ENCODE measurements around the gene GUCD1.
"Not testable (repeated sequence)": the region's sequence is repeated elsewhere in the genome, so short reads cannot be mapped to it uniquely, and the experiment has no call there.

Gene GUCD1

DNA sequence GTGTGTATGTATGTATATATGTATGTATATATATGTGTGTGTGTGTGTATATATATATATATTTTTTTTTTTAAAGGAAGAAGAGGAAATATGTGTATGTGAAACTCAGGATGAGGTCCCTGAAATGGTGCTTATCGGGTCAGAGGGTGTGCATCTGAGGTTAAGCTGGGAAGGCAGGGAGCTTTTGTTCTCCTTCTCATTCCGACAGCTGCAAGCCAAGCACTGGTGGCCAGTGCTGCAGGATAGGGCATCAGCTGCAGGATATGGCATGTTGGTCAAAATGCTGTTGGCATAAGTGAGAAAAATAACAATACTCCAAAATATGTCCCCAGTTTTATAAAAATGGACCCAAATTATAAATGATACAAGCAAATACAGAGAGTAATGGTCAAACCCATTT lies 8.3 kb upstream of the GUCD1 start:
- DNase-seq: no peak

DNA sequence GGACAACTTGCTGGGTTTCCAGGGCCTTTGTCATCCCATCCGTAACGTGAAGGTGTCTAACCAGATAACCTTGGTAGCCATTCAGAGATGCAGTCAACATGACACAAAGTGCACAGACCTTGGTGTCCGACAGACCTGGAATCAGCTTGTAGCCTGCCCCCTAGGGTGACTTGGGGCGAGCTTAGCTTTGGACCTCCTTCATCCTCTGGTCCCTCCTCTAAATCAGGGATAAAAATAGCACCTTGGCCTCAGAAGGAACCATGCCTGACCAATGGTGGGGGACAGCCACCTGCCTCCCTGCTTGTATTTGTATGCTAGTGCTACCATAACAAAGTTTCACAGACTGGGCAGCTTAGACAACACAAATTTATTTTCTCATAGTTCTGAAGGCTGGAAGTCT lies 4.5 kb upstream of the GUCD1 start:
- DNase-seq: no peak

DNA sequence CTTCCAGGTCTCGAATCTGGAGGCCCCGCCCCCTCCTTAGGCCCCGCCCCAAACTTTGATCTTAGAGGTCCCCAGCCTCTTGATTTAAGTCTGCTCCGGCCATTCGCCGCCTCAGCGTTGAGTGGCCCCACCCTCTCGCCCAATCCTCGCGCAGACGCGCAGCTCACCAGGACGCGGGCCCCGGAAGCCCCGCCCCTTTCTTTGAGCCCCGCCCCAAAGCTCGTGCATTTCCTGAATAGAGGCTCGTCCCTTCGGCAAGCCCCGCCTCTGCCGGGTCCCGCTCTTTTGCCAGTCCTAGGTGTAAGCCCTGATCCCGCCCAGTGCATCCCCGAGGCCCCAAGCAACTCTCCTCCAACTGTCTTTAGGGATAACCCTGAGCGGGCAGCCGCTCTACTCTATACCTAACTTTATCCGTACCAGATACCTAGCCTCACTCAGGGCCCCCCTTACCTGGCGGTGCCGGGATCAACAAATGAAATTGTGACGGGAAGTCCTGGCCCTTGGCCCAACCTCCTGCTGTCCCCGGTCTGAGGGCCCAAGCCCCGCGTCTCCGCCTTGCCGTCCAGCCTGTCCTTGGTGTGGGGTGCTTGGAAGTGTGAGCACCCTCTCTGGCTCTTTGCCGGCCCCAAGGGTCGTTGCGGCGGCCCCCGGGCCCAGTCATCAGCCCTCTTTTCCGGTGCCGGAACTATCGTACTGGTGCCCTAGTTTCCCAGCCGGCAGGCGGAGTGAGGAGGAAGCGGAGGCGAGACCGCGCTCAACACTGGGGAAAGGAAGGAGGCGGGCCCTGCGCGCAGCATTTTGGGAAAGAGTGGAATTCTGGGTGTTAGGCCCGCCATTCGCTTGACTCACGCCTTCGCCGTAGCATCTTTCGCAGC lies 464 bp upstream of the GUCD1 start, which contains the start of gene SNRPD3:
Gene SNRPD3, plus strand, starts transcription at position 835 of the 875 bp plus-strand sequence. CDS start 1,676 bp downstream, outside the sequence.
- peak; percentile 100 for DNase-seq

DNA sequence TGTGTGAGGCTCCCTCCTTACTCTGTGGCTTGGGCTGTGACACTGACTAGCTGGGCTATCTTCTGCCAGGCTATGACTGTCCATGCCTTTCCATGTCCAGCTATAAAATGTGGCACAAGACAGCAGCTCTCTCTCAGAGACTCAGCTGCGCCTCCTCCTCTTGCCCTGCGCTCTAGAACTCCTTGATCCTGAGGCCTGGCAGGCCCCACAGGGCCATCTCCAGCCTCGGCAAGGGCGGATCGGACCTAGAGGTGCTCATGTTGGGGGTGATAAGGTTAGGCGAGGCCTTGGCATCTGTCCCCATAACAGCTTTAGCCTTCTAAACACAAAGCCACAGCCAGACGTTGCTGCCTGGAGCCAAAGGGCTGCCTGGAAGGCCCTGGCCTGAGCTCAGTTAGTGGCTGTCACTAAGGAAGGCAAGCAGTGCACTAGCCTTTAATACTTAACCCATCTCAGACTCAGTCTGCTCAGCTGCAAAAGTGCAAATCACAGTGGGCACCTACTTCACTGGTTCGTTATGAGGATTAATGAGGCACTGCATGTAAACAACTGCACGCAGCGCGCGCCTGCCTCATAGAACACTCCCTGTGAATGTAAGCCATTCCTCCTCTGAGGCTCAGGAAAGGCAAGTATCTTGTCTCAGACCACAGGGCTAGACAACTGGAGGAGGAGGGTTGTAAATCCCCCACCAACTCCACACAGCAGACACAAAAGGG lies 1.2 kb downstream of the GUCD1 start:
- peak; percentile 3 for DNase-seq

DNA sequence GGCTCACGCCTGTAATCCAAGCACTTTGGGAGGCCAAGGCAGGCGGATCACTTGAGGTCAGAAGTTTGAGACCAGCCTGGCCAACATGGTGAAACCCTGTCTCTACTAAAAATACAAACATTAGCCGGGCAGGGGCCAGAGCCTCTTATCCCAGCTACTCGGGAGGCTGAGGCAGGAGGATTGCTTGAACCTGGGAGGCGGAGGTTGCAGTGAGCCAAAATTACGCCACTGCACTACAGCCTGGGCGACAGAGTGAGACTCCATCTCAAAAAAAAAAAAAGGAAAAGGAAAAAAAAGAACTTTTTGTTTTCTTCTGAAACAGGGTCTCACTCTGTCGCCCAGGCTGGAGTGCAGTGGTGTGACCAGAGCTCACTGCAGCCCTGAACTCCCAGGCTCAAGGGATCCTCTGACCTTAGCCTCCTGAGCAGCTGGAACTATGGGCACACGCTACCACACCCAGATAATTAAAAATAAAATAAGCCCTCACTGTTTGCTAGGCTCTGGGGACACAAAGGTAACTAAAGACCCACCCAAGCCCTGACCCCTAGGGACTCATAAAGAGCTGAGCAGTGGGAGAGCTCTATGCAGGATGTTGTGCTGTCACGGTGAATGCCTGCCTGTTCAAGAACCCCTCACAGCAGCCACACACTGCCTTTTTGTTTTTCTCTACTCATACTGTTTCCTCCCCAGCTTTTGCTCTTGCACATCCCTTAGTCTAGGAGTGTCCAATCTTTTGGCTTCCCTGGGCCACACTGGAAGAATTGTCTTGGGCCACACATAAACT lies 2.2 kb downstream of the GUCD1 start:
- DNase-seq: not testable (repeated sequence)

DNA sequence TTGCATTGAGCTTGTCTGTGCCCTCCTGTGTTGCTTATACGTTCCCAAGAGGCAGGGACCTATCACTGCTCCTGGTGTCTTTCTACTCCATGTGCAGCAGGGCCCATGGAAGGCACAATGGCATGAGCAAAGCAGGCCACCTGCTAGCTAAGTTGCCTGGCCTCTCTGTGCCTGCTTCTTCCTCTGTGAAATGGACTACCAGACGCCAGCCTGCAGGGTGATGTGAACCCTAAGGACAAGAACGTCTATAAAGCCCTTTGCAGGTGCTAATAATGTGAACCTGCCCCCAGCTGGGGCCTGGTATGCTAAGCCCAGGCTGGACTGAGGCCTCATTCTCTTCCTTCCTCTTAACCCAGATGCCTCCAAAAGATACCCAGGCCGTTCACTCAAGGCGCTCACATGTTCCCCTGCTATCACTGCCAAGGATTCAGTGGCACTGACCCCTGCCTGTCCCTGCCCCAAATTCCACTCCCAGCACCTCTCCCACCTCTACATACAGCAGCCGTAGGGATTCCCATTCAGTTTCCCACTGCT lies 4.0 kb downstream of the GUCD1 start:
- DNase-seq: no peak

DNA sequence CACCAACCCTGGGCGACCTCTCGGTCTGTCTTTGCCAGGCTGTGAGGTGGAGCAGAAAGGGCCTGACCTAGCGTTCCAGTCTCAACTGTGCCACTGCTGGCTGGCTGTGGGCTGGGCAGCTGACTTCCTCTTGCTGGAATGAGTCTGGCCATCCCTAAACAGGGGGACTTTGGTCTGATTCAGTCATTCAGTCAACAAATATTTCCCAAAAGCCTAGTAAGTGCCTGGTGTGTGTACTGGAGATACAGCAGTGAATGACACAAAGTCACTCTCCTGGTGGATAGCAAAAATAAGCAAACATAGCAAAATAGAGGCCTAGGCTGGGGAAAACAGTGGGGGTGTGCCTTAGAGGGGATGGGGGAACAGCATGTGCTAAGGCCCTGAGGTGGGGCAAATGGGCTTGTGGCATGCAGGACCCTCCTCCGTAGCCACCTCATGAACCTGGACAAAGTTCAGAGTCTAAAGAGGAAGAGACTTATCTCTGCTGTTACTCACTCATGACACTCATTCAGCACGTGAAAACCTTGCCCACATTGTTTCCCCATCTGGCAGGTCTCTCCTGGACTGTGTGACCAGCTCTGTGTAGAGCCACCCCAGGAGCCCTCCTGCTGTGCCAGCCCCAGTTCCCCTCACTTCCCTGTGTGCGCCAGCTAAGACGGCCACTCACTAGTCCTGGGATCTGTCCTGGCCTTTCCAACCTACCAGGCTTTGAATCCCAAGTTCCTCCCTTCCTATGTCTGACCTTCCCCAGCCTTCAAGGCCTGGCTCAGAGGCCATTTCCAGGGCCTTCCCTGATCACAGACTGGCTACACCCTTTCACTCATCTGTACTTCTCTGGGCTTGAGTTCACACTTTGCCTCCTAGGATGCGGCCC lies 4.7 kb downstream of the GUCD1 start:
- DNase-seq: no peak

DNA sequence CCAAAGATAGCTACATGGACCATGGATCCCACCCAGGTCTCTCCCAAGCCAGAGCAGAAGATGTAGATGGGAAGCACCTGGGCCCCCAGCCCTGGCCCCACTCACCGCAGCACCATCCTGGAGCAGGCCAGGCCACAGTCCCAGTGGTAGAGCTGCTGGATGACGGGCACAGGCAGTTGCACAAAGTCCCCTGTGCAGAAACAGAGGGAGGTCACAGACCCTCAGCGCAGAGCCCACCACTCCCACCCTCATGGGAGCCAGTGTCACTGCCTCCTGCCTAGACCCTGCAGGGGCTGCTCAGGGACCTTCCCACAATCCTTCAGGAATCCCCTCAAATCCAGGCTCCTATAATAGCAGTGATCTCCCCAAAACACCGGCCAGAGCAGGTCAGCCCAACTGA lies 6.1 kb downstream of the GUCD1 start:
- DNase-seq: no peak

DNA sequence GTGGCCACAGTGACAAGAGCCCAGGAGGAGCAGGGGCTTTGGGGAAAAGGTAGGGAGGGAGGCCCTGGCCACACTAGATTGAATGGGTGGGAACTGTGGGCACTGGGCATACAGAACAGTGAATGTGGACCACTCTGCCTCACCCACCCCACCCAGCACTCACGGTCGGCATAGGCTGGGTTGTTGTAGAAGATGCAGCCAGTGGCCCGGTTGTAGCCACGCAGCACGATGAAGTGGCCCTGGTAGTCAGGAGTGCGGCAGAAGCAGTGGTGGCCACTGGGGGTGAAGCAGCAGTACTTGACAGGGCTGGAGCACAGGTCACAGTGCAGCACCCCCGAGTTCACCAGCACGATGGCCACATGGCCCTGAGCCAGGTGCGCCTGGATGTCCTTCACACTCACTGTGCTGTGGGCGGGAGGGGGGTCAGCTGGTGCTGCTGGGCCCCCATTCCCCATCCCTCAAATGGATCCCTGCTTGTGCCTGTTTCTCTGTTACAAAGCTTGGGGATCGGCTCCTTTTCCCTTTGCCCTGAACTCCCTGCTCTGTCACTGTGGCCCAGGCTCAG lies 11.2 kb downstream of the GUCD1 start:
- no peak for DNase-seq

DNA sequence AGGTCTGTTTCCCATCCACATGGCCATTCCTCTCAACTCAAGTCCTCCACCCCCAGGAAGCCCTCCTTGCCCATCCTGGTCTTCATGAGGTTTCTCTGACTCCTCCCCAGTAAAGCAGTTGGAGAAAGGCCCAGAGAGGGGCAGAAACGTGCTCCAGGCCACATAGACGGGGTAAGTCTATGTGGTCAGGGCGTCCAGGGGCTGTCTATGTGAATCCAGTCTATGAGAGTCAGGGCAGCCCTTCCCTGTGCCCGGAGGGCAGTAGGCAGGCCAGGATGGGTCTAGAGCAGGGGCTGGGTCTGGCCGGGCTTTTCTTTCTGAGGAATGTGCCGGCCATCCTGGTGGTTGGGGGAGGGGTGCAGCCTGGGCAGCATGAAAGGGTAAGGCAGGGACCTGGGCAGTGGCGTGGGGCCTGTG lies 11.7 kb downstream of the GUCD1 start:
- no peak for DNase-seq

DNA sequence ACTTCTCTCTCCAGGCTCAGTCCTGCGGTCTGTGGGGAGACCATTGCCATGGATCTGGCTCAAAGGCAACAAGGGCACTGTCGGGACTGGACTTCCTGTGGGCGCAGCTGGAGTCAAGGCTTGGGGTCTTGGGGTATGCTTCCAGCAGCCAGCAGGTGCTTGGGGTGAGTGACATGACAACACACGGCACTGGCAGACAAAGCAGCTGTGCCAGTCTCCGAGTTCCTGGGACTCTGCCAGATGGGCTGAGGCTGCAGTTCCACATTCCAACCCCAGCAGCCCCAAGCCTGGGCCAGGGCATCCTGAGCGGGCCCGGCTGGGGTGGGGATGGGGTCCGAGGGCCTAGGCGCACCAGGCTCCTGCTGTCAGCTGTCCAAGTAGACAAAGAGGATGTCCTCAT lies 12.3 kb downstream of the GUCD1 start:
- DNase-seq: no peak

DNA sequence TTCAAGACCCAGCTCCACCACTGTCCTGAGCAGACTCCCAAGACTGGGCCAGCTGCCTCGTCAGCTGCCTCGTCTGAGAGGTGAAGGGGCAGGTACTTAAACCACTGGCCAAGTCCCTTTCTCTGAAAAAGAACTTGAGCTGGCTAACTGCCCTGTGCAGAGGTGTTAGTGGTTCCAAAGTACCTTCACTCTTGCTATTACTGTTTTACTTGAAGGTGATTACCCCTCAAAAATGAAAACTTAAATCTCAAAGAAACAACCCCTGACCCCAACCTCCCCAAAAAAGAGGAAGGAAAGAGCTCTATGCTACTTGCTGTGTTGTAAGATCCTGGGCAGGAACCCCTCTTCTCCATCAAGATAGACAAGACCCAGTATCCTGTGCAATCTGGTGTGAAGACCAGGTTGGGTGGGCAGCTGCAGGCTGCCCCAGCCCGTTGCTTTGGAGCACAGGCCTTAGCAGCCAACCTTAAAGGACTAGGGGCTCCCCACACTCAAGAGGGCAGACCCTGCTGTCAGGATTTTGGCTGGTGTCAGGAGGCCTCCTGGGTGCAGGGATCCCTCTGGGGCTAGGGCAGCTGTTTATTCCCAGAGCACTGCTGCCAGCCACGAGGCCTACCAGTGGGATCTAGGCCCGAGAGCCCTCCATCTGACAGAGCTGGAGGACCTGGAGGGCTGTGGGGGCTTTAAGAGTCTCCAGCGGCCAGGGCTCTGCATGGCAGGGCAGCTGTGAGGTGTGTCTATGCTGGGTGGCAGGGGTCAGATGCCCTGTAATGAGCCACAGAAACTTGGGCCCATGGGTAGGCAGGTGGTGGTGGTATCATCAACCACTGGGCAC lies 13.0 kb downstream of the GUCD1 start:
- no peak for DNase-seq

DNA sequence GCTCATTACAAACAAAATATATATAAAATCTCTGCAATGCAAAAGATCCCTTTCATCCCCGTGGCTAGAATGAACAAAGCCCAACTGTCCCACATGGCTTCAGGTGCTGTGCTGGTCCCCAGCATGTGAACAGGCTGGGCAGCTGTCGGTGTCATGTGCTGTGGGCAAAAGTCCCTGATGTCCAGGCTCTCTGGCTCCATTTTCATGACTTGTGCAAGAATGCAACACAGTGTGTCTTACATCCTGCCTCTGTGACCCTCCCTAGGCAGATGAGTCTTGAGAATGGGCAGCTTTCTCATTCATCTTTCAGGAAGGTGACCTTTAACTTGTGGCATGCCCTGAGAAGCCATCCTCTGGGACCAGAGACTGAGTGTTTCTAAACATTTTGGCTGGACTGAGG lies 14.5 kb downstream of the GUCD1 start:
- DNase-seq: no peak

DNA sequence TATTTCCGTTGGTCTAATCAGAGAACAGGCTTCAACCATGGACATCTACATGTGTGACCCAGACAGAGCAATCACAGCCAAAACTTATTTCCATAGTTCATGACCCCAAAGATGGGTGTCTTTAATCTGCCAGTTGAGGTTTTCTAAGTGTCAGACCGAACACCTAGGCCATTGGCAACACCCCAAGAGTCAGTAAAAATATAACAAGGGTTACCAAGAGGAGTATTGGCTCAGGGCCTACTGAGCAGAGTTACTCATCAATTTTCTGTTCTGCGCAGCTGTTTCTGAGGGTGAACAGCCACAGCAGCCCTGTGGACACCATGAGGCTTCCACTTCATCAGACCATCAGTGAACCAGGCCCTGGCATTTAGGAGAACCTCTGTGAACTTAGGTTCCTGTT lies 18.8 kb downstream of the GUCD1 start:
- no peak for DNase-seq

DNA sequence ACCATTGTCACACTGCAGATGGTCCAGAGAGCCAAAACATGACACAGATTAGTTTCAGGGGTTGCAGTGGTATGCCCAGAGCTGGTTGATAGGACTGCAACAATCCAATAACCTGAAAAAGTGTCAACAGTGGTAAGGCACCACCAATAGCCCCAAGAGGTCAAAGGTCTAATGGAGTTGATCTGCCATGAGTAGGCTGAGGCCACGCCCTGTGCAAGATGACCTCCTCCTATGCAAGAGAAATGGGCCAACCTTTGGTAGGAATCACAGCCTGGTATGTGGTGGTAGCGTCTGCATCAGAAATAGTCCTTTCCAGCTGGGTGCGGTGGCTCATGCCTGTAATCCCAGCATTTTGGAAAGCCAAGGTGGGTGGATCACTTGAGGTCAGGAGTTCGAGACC lies 19.6 kb downstream of the GUCD1 start:
- DNase-seq: no peak

DNA sequence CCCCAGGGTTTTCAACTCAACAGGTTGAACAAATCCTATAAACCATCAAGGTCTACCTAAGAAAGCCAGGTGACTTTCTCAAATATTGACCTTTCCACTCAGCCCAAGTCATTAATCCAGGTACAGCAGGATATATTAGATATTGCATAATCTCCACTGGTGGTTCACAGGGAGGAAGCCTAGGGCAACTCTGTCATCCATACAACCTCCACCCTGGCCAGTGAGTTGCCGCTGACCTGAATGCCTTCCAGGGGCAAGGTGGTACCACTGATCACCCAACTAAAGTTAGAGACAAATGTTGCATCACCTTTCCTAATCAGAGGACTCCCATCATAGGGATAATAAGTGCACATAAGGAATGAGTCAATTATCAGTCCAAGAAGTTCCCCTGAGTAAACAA lies 22.9 kb downstream of the GUCD1 start:
- no peak for DNase-seq

DNA sequence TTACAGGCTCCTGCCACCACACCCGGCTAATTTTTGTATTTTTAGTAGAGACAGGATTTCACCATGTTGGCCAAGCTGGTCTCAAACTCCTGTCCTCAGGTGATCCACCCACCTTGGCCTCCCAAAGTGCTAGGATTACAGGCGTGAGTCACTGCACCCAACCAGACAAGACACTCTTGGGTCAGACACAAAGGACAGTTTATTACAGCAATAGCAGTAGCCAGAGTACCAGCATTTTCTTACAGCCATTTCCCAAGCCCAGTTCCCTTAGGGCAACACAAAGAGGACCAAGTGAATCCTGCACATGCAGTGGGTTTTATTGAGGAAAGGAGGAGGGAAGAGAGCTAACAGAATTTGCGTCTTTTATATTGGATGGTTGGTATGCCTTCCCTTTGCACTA lies 24.0 kb downstream of the GUCD1 start:
- DNase-seq: not testable (repeated sequence)

DNA sequence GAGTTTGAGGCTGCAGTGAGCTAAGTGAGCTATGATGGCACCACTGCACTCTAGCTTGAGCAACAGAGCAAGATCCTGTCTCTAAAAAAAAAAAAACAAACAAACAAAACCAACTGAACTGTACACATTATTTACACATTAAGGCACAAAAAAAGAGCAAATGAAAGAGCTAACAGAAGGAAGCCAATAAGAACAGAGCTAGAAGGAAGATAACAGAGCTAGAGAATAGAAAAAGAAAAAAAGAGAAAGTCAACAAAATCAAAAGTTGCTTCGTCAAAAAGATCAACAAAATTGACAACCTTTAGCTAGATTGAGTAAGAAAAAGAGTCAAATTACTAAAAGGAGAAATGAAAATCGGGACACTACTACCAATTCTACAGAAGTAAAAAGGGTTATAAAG lies 25.0 kb downstream of the GUCD1 start:
- DNase-seq: no peak

DNA sequence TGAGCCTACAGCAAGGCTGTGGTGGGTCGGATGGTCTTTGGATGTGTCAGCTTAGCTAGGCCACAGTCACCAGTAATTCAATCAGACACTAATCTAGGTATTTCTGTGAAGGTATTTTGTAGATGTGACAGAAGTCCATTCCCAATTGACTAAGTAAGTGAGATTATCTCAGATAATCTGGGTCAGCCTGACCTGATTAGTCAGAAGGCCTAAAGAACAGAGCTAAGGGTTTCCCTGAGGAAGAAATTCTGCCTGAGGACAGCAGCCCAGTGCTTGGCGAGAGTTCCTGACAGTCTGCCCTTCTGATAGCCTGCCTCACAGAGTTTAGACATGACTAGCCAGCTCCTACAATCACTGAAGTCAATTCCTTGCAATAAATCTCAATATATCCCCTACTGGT lies 28.7 kb downstream of the GUCD1 start:
- no peak for DNase-seq

DNA sequence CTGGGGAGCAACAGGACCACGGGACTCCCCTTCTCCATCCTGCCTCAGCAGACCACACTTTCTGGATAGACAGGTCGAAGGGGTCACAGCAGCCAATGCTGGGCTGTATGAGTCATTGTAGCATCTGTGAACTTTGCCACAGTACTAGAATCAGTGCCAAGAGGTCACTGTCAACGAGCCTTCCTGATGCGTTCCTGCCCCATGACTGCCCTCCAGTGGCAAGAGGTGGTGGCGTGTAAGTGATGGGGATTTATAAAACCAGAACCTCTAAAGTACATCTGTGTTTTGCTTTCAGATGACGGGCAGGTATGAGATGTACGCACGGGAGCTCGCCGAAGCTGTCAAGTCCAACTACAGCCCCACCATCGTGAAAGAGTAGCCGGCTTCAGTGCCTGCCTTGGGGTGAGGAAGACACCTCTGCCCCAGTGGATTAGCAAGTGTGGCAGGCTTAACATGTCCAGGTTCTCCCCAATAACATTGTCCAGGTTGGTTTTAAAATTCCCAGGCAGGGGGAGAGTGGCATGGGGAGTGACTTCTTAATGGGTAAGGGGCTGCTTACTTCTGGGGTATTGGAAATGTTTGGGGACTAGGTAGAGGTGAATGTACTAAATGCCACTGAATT lies 29.4 kb downstream of the GUCD1 start:
- DNase-seq: peak; percentile 80
